ENCODE results near the gene MAP3K6. TPM values are rescaled to one million over a fixed set of nuclear protein-coding genes. Genes with fewer than 3 reads are reported as not detected.
A peak's percentile ranks its signal among the peaks of the same experiment; 100 is the strongest.

Gene MAP3K6, protein sequence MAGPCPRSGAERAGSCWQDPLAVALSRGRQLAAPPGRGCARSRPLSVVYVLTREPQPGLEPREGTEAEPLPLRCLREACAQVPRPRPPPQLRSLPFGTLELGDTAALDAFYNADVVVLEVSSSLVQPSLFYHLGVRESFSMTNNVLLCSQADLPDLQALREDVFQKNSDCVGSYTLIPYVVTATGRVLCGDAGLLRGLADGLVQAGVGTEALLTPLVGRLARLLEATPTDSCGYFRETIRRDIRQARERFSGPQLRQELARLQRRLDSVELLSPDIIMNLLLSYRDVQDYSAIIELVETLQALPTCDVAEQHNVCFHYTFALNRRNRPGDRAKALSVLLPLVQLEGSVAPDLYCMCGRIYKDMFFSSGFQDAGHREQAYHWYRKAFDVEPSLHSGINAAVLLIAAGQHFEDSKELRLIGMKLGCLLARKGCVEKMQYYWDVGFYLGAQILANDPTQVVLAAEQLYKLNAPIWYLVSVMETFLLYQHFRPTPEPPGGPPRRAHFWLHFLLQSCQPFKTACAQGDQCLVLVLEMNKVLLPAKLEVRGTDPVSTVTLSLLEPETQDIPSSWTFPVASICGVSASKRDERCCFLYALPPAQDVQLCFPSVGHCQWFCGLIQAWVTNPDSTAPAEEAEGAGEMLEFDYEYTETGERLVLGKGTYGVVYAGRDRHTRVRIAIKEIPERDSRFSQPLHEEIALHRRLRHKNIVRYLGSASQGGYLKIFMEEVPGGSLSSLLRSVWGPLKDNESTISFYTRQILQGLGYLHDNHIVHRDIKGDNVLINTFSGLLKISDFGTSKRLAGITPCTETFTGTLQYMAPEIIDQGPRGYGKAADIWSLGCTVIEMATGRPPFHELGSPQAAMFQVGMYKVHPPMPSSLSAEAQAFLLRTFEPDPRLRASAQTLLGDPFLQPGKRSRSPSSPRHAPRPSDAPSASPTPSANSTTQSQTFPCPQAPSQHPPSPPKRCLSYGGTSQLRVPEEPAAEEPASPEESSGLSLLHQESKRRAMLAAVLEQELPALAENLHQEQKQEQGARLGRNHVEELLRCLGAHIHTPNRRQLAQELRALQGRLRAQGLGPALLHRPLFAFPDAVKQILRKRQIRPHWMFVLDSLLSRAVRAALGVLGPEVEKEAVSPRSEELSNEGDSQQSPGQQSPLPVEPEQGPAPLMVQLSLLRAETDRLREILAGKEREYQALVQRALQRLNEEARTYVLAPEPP (N-terminal part only)
- 8.4 TPM for polyA plus RNA-seq (2013, experiment 1 of 2)
- polyA plus RNA-seq (2013, experiment 2 of 2): 8.3 TPM

DNA sequence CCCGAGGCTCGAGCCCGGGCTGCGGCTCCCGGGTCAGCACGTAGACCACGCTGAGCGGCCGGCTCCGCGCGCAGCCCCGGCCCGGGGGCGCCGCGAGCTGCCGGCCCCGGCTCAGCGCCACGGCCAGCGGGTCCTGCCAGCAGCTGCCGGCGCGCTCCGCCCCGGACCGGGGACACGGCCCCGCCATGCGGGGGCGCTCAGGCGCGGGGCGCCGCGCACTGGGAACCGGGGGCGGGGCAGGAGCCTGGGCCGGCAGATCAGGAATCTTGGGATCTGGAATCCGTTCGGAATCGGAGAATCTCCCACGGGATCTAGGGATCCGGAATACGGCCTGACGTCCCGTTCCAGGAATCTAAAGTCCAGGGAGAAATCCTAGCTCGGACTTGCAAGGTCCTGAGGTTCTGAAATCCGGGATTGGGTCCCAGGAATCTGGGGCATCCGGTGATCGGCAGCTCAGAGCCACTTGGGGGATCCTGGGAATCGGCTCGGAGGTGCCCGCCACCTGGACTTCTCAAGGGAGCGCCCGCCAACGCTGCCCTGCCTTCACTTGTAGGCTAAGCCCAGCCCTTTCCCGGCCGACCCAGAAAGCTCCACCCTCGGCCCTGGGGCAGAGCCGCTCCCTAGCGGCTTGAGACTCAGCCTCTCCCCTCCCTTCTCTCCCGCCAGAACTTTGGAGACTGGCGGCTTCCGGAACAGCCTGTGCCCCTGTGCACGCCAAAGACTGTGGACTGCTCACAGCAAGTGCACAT, at the start of gene MAP3K6:
TSS of gene MAP3K6 (minus strand) at position 551 of the 749 bp plus-strand sequence. CDS start at position 187, 364 bp downstream.
- WGBS, 2 donors (ENCODE audit: extremely low coverage in 2 of 2, insufficient read length in 2 of 2, insufficient replicate concordance in 1 of 2): no CpG with 5 or more reads among the region's 67 CpGs
- Histone ChIP-seq H3K36me3 (replicated peaks in 1 of 2; ENCODE audit: control insufficient read depth in 2 of 2, insufficient read depth in 2 of 2, low read length in 2 of 2) (peaks cover 0 to 21% of the 10 kb centered on the region in 2 donors), H2AK5ac (ENCODE audit: low read depth, low read length) (peak within 1 kb of the TSS; percentile 40), H3K4me1 (ENCODE audit: control insufficient read depth in 2 of 2, insufficient read depth in 1 of 2, low read depth in 1 of 2, low read length in 2 of 2) (peaks cover 18 to 28% of the 10 kb centered on the region in 2 donors), H3K27me3 (ENCODE audit: control insufficient read depth in 3 of 3, insufficient read depth in 3 of 3, low read depth in 1 of 3, low read length in 3 of 3) (peaks cover 0 to 6% (median 6%) of the 10 kb centered on the region in 3 experiments), H4K8ac (ENCODE audit: low read depth, low read length) (no peak within 1 kb of the TSS), H3K18ac (ENCODE audit: low read length) (peak within 1 kb of the TSS; percentile 93), H3K14ac (ENCODE audit: low read length) (peak within 1 kb of the TSS; percentile 25), H3K9me3 (replicated peaks in 1 of 2; ENCODE audit: control insufficient read depth in 2 of 2, insufficient read depth in 1 of 2, low read depth in 1 of 2, low read length in 2 of 2) (no peaks in the 10 kb centered on the region), H4K91ac (ENCODE audit: low read depth, low read length, poor library complexity) (peak within 1 kb of the TSS; percentile 13), H3K9ac (ENCODE audit: low read depth, low read length, poor library complexity) (peak within 1 kb of the TSS; percentile 82), H3K4ac (ENCODE audit: low read length) (no peak within 1 kb of the TSS), H3K27ac (replicated peaks; ENCODE audit: low read length) (peak within 1 kb of the TSS; percentile 94), H3K4me2 (ENCODE audit: insufficient read depth, low read length, poor library complexity, severe bottlenecking) (peak within 1 kb of the TSS; percentile 94), H2BK5ac (ENCODE audit: low read length) (peak within 1 kb of the TSS; percentile 40), H2BK120ac (ENCODE audit: low read depth, low read length) (no peak within 1 kb of the TSS), H3K4me3 (ENCODE audit: low read length in 2 of 2) (peak within 1 kb of the TSS; percentile 71 to 83), H3K23ac (ENCODE audit: low read depth, low read length, poor library complexity) (peak within 1 kb of the TSS; percentile 81), H2BK12ac (ENCODE audit: low read length) (no peak within 1 kb of the TSS), H2AFZ (ENCODE audit: low read length) (peak within 1 kb of the TSS; percentile 99), H2BK15ac (ENCODE audit: low read length) (peak within 1 kb of the TSS; percentile 88), H3K79me1 (ENCODE audit: low read depth, low read length) (no peaks in the 10 kb centered on the region)
- DNase-seq (ENCODE audit: low spot score): peak; percentile 63

DNA sequence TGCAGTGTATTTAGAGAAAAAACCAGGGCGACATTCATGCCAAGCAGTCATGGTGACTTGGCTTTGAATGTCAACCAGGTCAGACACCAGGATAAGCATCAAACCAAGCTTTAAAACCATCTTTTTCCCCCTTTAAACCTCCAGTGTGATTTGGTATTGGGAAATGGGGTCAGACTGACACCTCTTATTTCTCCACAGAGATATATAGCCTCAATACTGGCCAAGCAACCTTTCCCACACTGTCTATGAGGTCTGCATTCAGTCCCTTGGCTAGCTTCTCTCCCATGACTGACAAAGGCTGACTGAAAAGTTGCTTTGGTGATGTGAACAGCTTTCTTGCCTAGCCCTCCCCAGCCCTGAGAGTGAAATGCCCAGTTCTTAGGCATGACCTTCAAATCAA, 47.3 kb upstream of the MAP3K6 start:
- no peak overlapping the region for H3K18ac ChIP-seq (ENCODE audit: low read length)
- H3K79me1 ChIP-seq (ENCODE audit: low read depth, low read length): no peaks in the 10 kb centered on the region
- no peak overlapping the region for H2BK5ac ChIP-seq (ENCODE audit: low read length)
- H3K36me3 ChIP-seq (replicated peaks in 1 of 2; ENCODE audit: control insufficient read depth in 2 of 2, insufficient read depth in 2 of 2, low read length in 2 of 2): peaks cover 32 to 98% of the 10 kb centered on the region in 2 donors
- H3K4me2 ChIP-seq (ENCODE audit: insufficient read depth, low read length, poor library complexity, severe bottlenecking): no peak overlapping the region
- H4K8ac ChIP-seq (ENCODE audit: low read depth, low read length): no peak overlapping the region
- H3K9ac ChIP-seq (ENCODE audit: low read depth, low read length, poor library complexity): no peak overlapping the region
- no peak overlapping the region for H3K14ac ChIP-seq (ENCODE audit: low read length)
- H3K4ac ChIP-seq (ENCODE audit: low read length): no peak overlapping the region
- no peak overlapping the region for H2BK120ac ChIP-seq (ENCODE audit: low read depth, low read length)
- no peak overlapping the region for H2BK15ac ChIP-seq (ENCODE audit: low read length)
- no peaks in the 10 kb centered on the region for H3K27me3 ChIP-seq (ENCODE audit: control insufficient read depth in 3 of 3, insufficient read depth in 3 of 3, low read depth in 1 of 3, low read length in 3 of 3)
- H2AK5ac ChIP-seq (ENCODE audit: low read depth, low read length): no peak overlapping the region
- peaks cover 7 to 10% of the 10 kb centered on the region in 2 donors for H3K4me1 ChIP-seq (ENCODE audit: control insufficient read depth in 2 of 2, insufficient read depth in 1 of 2, low read depth in 1 of 2, low read length in 2 of 2)
- no peak overlapping the region for H4K91ac ChIP-seq (ENCODE audit: low read depth, low read length, poor library complexity)
- DNase-seq (ENCODE audit: low spot score): no peak
- no peak overlapping the region for H2AFZ ChIP-seq (ENCODE audit: low read length)
- no peak overlapping the region for H3K4me3 ChIP-seq (ENCODE audit: low read length in 2 of 2)
- H3K9me3 ChIP-seq (replicated peaks in 1 of 2; ENCODE audit: control insufficient read depth in 2 of 2, insufficient read depth in 1 of 2, low read depth in 1 of 2, low read length in 2 of 2): no peaks in the 10 kb centered on the region
- no CpG with 5 or more reads among the region's 1 CpG for WGBS, 2 donors (ENCODE audit: extremely low coverage in 2 of 2, insufficient read length in 2 of 2, insufficient replicate concordance in 1 of 2)
- no peak overlapping the region for H3K23ac ChIP-seq (ENCODE audit: low read depth, low read length, poor library complexity)
- no peak overlapping the region for H2BK12ac ChIP-seq (ENCODE audit: low read length)
- no peak overlapping the region for H3K27ac ChIP-seq (replicated peaks; ENCODE audit: low read length)

DNA sequence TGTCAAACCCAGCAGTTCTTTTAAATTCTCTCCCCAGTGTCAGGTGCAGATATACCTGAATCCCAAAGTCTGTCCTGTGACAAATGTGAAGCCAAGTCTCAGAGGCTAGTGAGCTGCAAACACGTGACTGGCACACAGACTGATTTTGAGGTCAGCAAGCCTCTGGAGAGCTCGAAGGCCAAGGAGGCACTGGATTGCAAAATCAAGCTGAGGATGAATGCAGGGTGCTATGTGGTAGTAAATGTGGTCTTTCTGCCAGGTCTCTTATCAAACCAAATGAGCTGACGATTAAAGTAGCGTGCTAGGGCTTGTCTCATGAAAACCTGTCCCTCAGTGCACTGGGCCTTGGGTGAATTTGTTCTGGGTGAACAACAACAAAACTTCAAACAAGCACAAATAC, 46.2 kb upstream of the MAP3K6 start:
- H2BK15ac ChIP-seq (ENCODE audit: low read length): no peak overlapping the region
- no peak overlapping the region for H2BK12ac ChIP-seq (ENCODE audit: low read length)
- no peak overlapping the region for H2BK5ac ChIP-seq (ENCODE audit: low read length)
- no peak for DNase-seq (ENCODE audit: low spot score)
- H3K27ac ChIP-seq (replicated peaks; ENCODE audit: low read length): no peak overlapping the region
- H3K4ac ChIP-seq (ENCODE audit: low read length): no peak overlapping the region
- no peak overlapping the region for H2AK5ac ChIP-seq (ENCODE audit: low read depth, low read length)
- H4K91ac ChIP-seq (ENCODE audit: low read depth, low read length, poor library complexity): no peak overlapping the region
- no peak overlapping the region for H3K18ac ChIP-seq (ENCODE audit: low read length)
- no peak overlapping the region for H4K8ac ChIP-seq (ENCODE audit: low read depth, low read length)
- no peaks in the 10 kb centered on the region for H3K27me3 ChIP-seq (ENCODE audit: control insufficient read depth in 3 of 3, insufficient read depth in 3 of 3, low read depth in 1 of 3, low read length in 3 of 3)
- no peak overlapping the region for H3K14ac ChIP-seq (ENCODE audit: low read length)
- no CpG with 5 or more reads among the region's 4 CpGs for WGBS, 2 donors (ENCODE audit: extremely low coverage in 2 of 2, insufficient read length in 2 of 2, insufficient replicate concordance in 1 of 2)
- no peak overlapping the region for H3K9ac ChIP-seq (ENCODE audit: low read depth, low read length, poor library complexity)
- H2BK120ac ChIP-seq (ENCODE audit: low read depth, low read length): no peak overlapping the region
- H3K23ac ChIP-seq (ENCODE audit: low read depth, low read length, poor library complexity): no peak overlapping the region
- no peak overlapping the region for H3K4me3 ChIP-seq (ENCODE audit: low read length in 2 of 2)
- peaks cover 36 to 98% of the 10 kb centered on the region in 2 donors for H3K36me3 ChIP-seq (replicated peaks in 1 of 2; ENCODE audit: control insufficient read depth in 2 of 2, insufficient read depth in 2 of 2, low read length in 2 of 2)
- no peak overlapping the region for H3K4me2 ChIP-seq (ENCODE audit: insufficient read depth, low read length, poor library complexity, severe bottlenecking)
- no peaks in the 10 kb centered on the region for H3K79me1 ChIP-seq (ENCODE audit: low read depth, low read length)
- no peak overlapping the region for H2AFZ ChIP-seq (ENCODE audit: low read length)
- H3K9me3 ChIP-seq (replicated peaks in 1 of 2; ENCODE audit: control insufficient read depth in 2 of 2, insufficient read depth in 1 of 2, low read depth in 1 of 2, low read length in 2 of 2): no peaks in the 10 kb centered on the region
- peaks cover 0 to 4% of the 10 kb centered on the region in 2 donors for H3K4me1 ChIP-seq (ENCODE audit: control insufficient read depth in 2 of 2, insufficient read depth in 1 of 2, low read depth in 1 of 2, low read length in 2 of 2)

Measured in neuronal stem cell (in vitro differentiated cells).